IPS-20b (cell line): ENCODE measurements around the gene PID1.

ENCODE experiments used
- H3K27ac ChIP-seq: one replicate; pipeline ENCODE4 v1.5.1; 2013; ENCODE audit warnings: low read length
- H3K27me3 ChIP-seq: 2 replicates; pipeline ENCODE4 v1.6.1; 2013; ENCODE audit warnings: mild to moderate bottlenecking, low read length, inconsistent platforms; ENCODE audit not compliant: insufficient read depth
- H3K36me3 ChIP-seq: 2 replicates; pipeline ENCODE4 v1.6.1; 2013; ENCODE audit warnings: low read depth, mild to moderate bottlenecking, inconsistent platforms, low read length, moderate library complexity; ENCODE audit not compliant: insufficient read depth
- H3K4me1 ChIP-seq: 2 replicates; pipeline ENCODE4 v1.6.1; 2013; ENCODE audit warnings: mild to moderate bottlenecking, control low read depth, inconsistent platforms, low read length, moderate library complexity; ENCODE audit not compliant: insufficient read depth
- H3K4me3 ChIP-seq: 2 replicates; pipeline ENCODE4 v1.5.1; 2013; ENCODE audit warnings: mild to moderate bottlenecking, low read length, inconsistent platforms
- H3K9ac ChIP-seq: 2 replicates; pipeline ENCODE4 v1.6.1; 2013; ENCODE audit warnings: low read depth, mild to moderate bottlenecking, inconsistent platforms, low read length, moderate library complexity
- H3K9me3 ChIP-seq: 2 replicates; pipeline ENCODE4 v1.6.1; 2013; ENCODE audit warnings: mild to moderate bottlenecking, low read depth, low read length, inconsistent platforms; ENCODE audit not compliant: insufficient read depth

The PID1 gene, protein sequence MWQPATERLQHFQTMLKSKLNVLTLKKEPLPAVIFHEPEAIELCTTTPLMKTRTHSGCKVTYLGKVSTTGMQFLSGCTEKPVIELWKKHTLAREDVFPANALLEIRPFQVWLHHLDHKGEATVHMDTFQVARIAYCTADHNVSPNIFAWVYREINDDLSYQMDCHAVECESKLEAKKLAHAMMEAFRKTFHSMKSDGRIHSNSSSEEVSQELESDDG

DNA sequence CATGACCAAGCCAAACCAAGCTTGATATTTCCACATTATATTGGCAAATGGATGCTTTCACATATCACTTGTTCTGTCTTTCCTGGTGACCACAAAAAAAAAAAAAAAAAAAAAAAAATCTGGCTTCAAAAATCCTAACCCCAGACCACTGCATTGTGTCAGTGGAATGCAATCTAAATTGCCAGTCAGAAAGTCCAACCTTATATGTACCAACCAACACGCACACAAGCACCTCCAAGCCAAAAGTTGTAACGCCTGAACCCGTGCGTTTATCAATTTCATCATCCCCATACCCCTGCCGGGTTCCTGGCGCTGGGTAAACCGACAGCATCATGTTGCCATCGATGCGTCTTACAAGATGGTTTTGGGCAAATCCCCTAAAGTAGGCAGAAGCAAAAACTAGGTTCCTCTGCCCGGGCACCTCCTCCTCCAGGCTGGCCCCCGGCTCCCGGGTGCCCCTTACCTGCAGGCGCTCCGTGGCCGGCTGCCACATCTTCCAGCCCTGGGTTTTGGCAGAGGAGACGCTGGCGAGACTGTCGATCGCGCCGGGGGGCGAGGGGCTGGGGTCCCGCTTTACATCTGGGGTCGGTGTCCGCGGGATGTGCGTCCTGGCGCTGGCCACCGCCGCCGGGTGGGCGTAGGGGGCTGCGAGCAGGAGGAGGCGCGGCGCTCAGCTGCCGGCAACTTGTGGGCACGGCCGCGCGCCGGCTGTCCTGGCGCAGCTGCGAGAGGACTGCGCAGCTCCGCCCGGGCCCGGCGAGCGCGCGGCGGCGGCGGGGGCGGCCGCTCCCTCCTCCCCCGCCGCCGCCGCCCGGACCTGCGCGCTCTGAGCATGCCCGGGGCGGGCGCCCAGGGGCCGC is at the start of gene PID1:
PID1 (minus strand) TSS at position 737 of the 860 bp plus-strand sequence; CDS start at position 493, 244 bp downstream.
- Histone ChIP-seq H3K27ac (no peak within 1 kb of the TSS), H3K27me3 (peaks cover 36% of the 10 kb centered on the region), H3K9ac (peak within 1 kb of the TSS; percentile 54; the same call in 1 of the 2 replicates), H3K36me3 (no peaks in the 10 kb centered on the region), H3K4me1 (peaks cover 6% of the 10 kb centered on the region; the same call in 1 of the 2 replicates), H3K4me3 (peak within 1 kb of the TSS; percentile 65), H3K9me3 (no peaks in the 10 kb centered on the region)

GRCh38 chr2:229319558-229319957 is 48.5 kb upstream of the PID1 start:
- H3K27ac ChIP-seq, result no peak overlapping the region
- no peaks in the 10 kb centered on the region for H3K9me3 ChIP-seq
- H3K4me1 ChIP-seq, result no peaks in the 10 kb centered on the region
- no peak overlapping the region for H3K4me3 ChIP-seq
- no peaks in the 10 kb centered on the region for H3K27me3 ChIP-seq
- H3K9ac ChIP-seq, result no peak overlapping the region
- no peaks in the 10 kb centered on the region for H3K36me3 ChIP-seq

DNA sequence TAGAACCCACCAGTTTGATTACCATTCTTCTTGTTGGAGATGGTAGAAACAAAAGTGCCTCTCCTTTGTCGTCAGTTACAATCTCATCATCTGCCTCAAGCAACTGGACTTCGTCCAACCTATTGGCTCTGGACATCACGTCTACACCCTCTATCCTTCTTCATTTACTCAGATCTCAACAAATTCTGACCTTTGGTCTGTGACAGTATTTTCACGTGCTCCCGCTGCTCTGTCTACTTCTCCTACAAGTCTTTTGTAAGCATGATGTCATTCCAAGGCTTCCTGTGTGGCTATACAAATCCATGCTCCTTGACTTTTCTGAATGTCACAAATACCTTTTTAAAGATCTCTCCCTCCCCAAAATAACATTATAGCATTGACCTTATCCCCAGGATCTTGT is 43.0 kb upstream of the PID1 start:
- no peaks in the 10 kb centered on the region for H3K9me3 ChIP-seq
- H3K36me3 ChIP-seq, result no peaks in the 10 kb centered on the region
- no peak overlapping the region for H3K4me3 ChIP-seq
- no peak overlapping the region for H3K9ac ChIP-seq
- H3K4me1 ChIP-seq, result no peaks in the 10 kb centered on the region
- H3K27me3 ChIP-seq, result no peaks in the 10 kb centered on the region
- no peak overlapping the region for H3K27ac ChIP-seq

DNA sequence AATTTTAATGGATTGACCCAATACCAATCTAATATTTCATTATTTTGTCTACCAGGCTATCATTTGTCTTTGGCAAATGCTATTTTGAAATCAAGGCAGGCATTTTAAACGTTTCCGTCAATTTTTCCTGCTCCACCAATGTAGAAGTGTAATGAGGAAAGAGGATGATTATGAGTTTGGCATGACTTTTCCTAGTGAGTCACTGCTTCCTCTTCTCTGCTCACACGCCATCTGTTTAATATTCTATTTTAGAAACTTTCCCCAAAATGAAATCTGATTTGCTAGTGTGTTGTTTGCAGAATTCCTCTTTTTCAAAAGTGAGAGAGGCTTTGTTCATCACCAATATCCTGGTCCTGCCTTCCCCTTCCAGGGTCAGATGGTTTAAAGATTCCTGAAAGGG is 42.5 kb upstream of the PID1 start:
- no peak overlapping the region for H3K27ac ChIP-seq
- no peaks in the 10 kb centered on the region for H3K27me3 ChIP-seq
- H3K4me1 ChIP-seq, result no peaks in the 10 kb centered on the region
- H3K9me3 ChIP-seq, result no peaks in the 10 kb centered on the region
- no peaks in the 10 kb centered on the region for H3K36me3 ChIP-seq
- H3K9ac ChIP-seq, result no peak overlapping the region
- H3K4me3 ChIP-seq, result no peak overlapping the region

GRCh38 chr2:229301237-229301636 is 30.1 kb upstream of the PID1 start:
- no peak overlapping the region for H3K9ac ChIP-seq
- no peaks in the 10 kb centered on the region for H3K4me1 ChIP-seq
- H3K27ac ChIP-seq, result no peak overlapping the region
- H3K27me3 ChIP-seq, result no peaks in the 10 kb centered on the region
- no peaks in the 10 kb centered on the region for H3K9me3 ChIP-seq
- H3K4me3 ChIP-seq, result no peak overlapping the region
- H3K36me3 ChIP-seq, result no peaks in the 10 kb centered on the region

GRCh38 chr2:229300790-229301189 is 29.7 kb upstream of the PID1 start:
- no peak overlapping the region for H3K9ac ChIP-seq
- H3K36me3 ChIP-seq, result no peaks in the 10 kb centered on the region
- no peaks in the 10 kb centered on the region for H3K4me1 ChIP-seq
- no peaks in the 10 kb centered on the region for H3K27me3 ChIP-seq
- no peak overlapping the region for H3K4me3 ChIP-seq
- no peaks in the 10 kb centered on the region for H3K9me3 ChIP-seq
- H3K27ac ChIP-seq, result no peak overlapping the region

GRCh38 chr2:229300371-229300770 is 29.3 kb upstream of the PID1 start:
- Histone ChIP-seq H3K4me3 (no peak overlapping the region), H3K4me1 (no peaks in the 10 kb centered on the region), H3K9me3 (no peaks in the 10 kb centered on the region), H3K9ac (no peak overlapping the region), H3K27me3 (no peaks in the 10 kb centered on the region), H3K27ac (no peak overlapping the region), H3K36me3 (no peaks in the 10 kb centered on the region)

GRCh38 chr2:229297247-229297646 is 26.2 kb upstream of the PID1 start:
- Histone ChIP-seq H3K27me3 (no peaks in the 10 kb centered on the region), H3K4me3 (no peak overlapping the region), H3K9ac (no peak overlapping the region), H3K27ac (no peak overlapping the region), H3K4me1 (no peaks in the 10 kb centered on the region), H3K36me3 (no peaks in the 10 kb centered on the region), H3K9me3 (no peaks in the 10 kb centered on the region)

DNA sequence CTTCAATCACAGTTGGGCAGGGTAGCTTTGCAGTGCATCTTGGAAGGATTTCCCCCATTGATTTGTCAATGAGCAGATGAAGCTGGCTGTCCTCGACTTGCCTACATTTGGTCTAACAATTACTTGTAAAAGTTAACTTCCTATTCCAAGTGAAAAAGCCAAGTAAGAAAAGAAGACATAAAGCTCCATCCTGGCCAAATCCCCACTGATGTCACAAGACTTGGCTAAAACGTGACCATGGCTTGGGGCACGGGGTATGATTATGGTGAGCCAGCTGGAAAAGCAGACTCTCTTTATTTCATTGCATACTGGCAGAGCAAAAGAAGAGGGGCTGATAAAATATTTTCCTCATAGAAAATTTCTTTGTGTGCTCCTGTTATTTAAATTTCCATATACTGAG is 25.4 kb upstream of the PID1 start:
- no peaks in the 10 kb centered on the region for H3K4me1 ChIP-seq
- H3K9ac ChIP-seq, result no peak overlapping the region
- no peak overlapping the region for H3K4me3 ChIP-seq
- no peaks in the 10 kb centered on the region for H3K27me3 ChIP-seq
- H3K36me3 ChIP-seq, result no peaks in the 10 kb centered on the region
- H3K27ac ChIP-seq, result no peak overlapping the region
- H3K9me3 ChIP-seq, result no peaks in the 10 kb centered on the region

DNA sequence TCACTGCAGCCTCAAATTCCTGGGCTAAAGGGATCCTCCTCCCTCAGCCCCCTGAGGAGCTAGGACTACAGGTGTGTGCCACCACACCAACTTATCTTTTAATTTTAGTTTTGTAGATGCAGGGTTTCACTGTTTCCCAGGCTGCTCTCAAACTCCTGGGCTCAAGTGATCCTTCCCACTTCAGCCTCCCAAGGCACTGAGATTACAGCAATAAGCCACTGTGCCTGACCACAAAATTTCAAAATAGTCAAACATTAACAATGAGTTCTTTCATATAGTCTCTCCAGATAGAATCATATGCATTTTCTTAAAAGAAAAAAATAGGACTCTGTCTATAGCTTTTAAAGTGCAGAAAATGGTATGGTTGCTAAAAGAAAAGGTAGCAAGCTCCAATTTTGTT is 24.9 kb upstream of the PID1 start:
- Histone ChIP-seq H3K9ac (no peak overlapping the region), H3K9me3 (no peaks in the 10 kb centered on the region), H3K27ac (no peak overlapping the region), H3K4me3 (no peak overlapping the region), H3K36me3 (no peaks in the 10 kb centered on the region), H3K4me1 (no peaks in the 10 kb centered on the region), H3K27me3 (no peaks in the 10 kb centered on the region)

GRCh38 chr2:229287823-229288222 is 16.7 kb upstream of the PID1 start:
- Histone ChIP-seq H3K36me3 (no peaks in the 10 kb centered on the region), H3K9me3 (no peaks in the 10 kb centered on the region), H3K27ac (no peak overlapping the region), H3K27me3 (no peaks in the 10 kb centered on the region), H3K4me3 (no peak overlapping the region), H3K4me1 (no peaks in the 10 kb centered on the region), H3K9ac (no peak overlapping the region)
